ENCODE data around the gene MAP4K4. TPM values are rescaled to one million over a fixed set of nuclear protein-coding genes. Genes with fewer than 3 reads are reported as not detected.
A peak's percentile ranks its signal among the peaks of the same experiment; 100 is the strongest.

The MAP4K4 gene
- total and polyA plus RNA-seq, 2 of the 13 experiments (the other 11 are each of a cell fraction or from before 2014, with no cell fraction given) = 105 to 264 TPM

- TF ChIP-seq FOXJ3 (CRISPR knock-in tag; IDR thresholded peaks at IDR 0.05; ENCODE audit: borderline replicate concordance) (peak; percentile 94), SOX6 (IDR thresholded peaks at IDR 0.05) (no peak), SOX6 (CRISPR knock-in tag; IDR thresholded peaks at IDR 0.05) (peak; percentile 98), HDAC1 (CRISPR knock-in tag; IDR thresholded peaks at IDR 0.05) (peak; percentile 82), ZNF335 (CRISPR knock-in tag; IDR thresholded peaks at IDR 0.05) (no peak), HNRNPL (IDR thresholded peaks at IDR 0.05; ENCODE audit: low read depth, low read length) (no peak), GZF1 (CRISPR knock-in tag; IDR thresholded peaks at IDR 0.05) (no peak), ZNF260 (CRISPR knock-in tag; IDR thresholded peaks at IDR 0.05; ENCODE audit: borderline replicate concordance, low read depth) (no peak), ZNF761 (CRISPR knock-in tag; conservative IDR thresholded peaks at IDR 0.05) (no peak), PAWR (CRISPR knock-in tag; IDR thresholded peaks at IDR 0.05; ENCODE audit: borderline replicate concordance) (no peak), ZNF253 (CRISPR knock-in tag; IDR thresholded peaks at IDR 0.05; ENCODE audit: borderline replicate concordance) (no peak), MLLT10 (CRISPR knock-in tag; IDR thresholded peaks at IDR 0.05) (0 out of 2 replicates have a peak, but pooled peaks have one; percentile 7), JDP2 (CRISPR knock-in tag; IDR thresholded peaks at IDR 0.05; ENCODE audit: borderline replicate concordance) (no peak), ZNF343 (CRISPR knock-in tag; IDR thresholded peaks at IDR 0.05) (no peak), NCOA2 (CRISPR knock-in tag; IDR thresholded peaks at IDR 0.05) (peak; percentile 93), ASH2L (IDR thresholded peaks at IDR 0.05; ENCODE audit: insufficient read length, low read depth, low read length) (no peak), ZFP41 (CRISPR knock-in tag; IDR thresholded peaks at IDR 0.05; ENCODE audit: borderline replicate concordance) (no peak), ZNF607 (CRISPR knock-in tag; IDR thresholded peaks at IDR 0.05; ENCODE audit: borderline replicate concordance) (no peak), ZSCAN30 (CRISPR knock-in tag; IDR thresholded peaks at IDR 0.05) (no peak), ZNF503 (CRISPR knock-in tag; IDR thresholded peaks at IDR 0.05) (peak; percentile 45; the same call in 1 of the 2 replicates), ZNF33B (CRISPR knock-in tag; IDR thresholded peaks at IDR 0.05) (no peak), ZNF30 (CRISPR knock-in tag; IDR thresholded peaks at IDR 0.05) (no peak), TFE3 (CRISPR knock-in tag; IDR thresholded peaks at IDR 0.05) (peak; percentile 97), ATF4 (CRISPR knock-in tag; IDR thresholded peaks at IDR 0.05) (peak in 1 of 2 experiments; percentile 92; a peak in 1 of 4 replicates), TRIM22 (IDR thresholded peaks at IDR 0.05) (no peak)
These were observed 66.2 kb downstream of the MAP4K4 start (continued) for GRCh38 chr2:101763496-101764333.
